GM19438 (cell line): ENCODE data around the gene EPB41.
"Not testable (repeated sequence)": the region's sequence is repeated elsewhere in the genome, so short reads cannot be mapped to it uniquely, and the experiment has no call there.

ENCODE experiments used
- ATAC-seq: cut with Tn5 transposase; IDR thresholded peaks from one replicate; pipeline ENCODE4 v1.9.1; 2021; ENCODE audit warnings: low read depth; ENCODE audit not compliant: unreplicated experiment

Gene EPB41

DNA sequence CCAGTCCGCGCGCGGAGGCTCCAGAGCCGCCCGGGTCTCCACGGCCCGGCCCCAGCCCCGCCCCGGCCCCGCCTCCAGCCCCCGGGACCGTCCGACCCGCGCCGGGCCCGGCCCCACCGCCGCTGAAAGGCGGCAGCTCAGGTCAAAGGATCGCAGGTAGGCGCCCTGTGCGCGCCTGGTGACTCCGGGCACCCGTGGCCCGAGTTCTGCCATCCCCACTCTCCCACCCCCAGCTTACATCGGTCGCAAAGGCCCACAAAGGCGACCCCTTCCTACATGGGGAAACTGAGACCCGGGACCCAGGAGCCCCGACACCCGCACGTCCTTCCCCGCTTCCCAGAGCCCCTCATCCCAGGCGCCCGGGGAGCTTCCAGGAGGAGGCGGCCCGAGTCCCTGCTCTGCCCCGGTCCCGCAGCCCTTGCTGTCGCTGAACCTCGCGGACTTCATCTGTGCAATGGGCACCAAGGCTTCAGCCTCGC is 209.6 kb downstream of the EPB41 start, which contains the start of gene TMEM200B:
TMEM200B (minus strand) TSS at position 17 of the 479 bp plus-strand sequence. CDS start 2,075 bp downstream, outside the sequence.
- no peak for ATAC-seq

DNA sequence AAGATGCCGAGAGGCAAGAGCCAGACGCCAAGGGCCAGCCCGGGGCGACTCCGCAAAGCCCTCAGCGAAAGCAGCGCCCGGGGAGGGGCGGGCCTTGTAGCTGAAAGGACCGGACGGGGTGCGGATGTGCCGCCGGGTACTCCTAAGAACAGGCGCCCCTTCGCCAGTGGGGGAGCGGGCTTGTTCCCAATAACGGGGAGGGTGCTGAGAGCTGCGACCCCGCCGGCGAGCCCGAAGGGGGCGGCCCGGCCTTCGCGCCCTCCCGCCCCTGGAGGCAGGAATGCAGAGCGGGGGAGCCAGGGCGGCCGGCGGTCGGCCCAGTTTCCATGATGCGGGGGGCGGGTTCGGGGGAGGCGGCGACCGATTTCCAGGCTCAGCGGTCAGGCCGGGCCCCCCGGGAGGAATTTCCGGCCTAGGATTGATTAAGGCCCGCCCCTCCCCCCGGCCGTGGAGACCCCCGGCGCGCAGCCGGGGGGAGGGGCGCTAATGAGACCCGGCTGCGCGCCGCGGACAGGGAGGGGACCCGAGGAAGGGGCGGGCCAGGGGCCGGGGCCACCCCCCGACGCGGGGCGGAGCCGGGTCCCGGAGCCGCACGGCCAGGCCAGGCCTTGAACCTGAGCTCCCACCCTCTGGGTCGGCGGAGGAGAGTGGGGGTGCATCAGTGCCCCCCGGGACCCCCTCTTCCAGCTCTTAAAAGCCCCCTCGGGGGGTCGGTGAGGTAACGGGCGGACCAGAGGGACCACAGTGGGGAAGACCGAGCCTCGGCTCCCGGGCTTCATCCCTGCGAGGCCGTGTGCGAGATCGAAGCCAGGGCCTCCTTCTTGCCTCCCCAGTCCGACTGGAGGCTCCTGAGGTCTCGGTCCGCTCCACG is 210.2 kb downstream of the EPB41 start:
- no peak for ATAC-seq

DNA sequence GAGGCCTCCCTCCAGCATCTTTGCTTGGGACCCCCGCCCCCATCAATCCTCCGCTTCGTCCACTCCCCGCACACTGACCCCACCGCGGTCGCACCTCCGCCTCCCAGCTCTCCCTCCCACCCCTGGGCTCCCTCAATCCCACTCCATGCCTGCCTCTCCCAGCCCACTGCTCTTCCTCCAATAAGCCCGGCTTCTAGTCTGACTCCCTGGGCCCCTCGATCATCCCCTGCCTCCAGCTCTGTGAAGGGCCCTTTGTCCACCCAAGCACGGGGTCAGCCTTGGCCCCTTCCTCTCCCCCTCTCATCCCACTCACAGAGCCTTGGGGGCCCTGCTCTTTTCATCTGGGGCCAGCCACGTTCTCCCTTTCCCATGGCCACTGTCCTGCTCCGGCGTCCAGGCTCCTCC is 210.9 kb downstream of the EPB41 start:
- ATAC-seq, result no peak

DNA sequence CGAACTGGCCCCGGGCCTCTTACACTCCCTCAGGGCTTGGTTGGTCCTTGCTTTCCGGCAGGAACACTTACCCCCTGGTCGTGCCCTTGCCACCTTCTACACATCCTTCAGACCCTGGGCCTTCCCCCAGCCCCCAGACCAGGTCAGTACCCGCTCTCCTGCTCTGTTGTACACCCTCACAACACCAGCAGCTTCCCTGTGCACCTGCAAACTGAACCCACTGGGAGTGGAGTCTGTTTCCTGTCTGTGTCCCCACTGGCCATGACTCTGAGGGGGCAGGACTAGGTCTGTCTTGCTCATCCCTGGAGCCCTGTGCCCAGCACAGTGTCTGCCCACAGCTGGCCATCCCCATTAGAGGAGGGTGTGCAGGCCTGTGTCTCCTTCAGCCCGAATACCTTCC is 211.4 kb downstream of the EPB41 start:
- ATAC-seq, result no peak

DNA sequence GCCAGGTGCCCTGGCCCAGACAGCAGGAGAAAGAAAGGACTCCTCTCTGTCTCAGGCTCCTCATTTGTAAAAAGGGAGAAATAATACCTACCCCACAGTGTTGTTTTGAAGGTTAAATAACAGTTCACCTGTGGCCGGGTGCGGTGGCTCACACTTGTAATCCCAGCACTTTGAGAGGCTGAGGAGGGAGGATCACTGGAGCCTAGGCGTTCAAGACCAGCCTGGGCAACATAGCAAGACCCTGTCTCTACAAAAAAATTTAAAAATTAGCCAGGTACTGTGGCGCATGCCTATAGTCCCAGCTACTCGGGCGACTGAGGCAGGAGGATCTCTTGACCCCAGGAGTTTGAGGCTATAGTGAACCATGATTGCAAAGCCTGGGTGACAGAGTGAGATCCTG is 211.8 kb downstream of the EPB41 start:
- ATAC-seq, result no peak

DNA sequence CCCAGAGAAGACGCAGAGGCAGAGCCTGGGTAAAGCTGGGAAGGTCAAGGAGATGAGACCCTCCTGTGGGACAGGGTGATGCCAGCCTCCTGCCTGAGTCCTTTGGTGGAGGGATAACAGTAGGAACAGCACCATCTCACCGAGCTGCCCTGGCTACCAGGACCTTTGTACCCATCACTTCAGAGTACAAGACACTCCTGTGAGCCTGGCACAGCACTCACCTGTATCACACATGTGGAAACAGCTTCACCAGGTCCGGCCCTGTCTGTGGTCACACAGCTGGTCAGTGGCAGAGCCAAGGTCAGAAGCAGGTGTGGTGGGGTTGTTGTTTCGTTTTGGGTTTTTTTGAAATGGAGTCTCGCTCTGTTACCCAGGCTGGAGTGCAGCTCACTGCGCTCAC is 214.4 kb downstream of the EPB41 start:
- no peak for ATAC-seq

DNA sequence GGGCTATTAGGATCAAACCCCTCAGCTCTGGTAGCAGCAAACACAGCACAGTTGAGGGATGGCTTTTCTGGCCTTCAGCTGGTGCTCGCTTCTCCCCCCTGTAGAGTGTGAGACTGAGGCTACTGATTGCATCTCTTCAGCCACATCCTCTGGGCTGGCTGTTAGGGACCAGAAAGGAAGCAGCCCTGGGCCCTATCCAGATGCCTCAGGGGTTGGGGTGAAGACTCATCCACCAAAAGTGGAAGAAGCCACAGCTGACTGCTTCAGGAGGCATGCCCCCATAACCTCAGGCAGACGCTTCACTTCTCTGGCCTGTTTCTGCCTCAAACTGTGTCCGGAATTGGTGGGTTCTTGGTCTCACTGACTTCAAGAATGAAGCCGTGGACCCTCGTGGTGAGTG is 215.5 kb downstream of the EPB41 start:
- ATAC-seq, result no peak

DNA sequence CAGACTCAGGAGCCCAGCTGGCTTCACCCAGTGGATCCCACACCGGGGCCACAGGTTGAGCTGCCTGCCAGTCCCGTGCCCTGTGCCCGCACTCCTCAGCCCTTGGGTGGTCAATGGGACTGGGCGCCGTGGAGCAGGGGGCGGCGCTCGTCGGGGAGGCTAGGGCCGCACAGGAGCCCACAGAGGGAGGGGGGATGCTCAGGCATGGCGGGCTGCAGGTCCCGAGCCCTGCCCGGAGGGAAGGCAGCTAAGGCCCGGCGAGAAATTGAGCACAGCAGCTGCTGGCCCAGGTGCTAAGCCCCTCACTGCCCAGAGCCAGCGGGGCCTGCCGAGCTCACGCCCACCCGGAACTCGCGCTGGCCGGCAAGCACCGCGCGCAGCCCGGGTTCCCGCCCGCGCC is 216.7 kb downstream of the EPB41 start:
- ATAC-seq, result not testable (repeated sequence)

DNA sequence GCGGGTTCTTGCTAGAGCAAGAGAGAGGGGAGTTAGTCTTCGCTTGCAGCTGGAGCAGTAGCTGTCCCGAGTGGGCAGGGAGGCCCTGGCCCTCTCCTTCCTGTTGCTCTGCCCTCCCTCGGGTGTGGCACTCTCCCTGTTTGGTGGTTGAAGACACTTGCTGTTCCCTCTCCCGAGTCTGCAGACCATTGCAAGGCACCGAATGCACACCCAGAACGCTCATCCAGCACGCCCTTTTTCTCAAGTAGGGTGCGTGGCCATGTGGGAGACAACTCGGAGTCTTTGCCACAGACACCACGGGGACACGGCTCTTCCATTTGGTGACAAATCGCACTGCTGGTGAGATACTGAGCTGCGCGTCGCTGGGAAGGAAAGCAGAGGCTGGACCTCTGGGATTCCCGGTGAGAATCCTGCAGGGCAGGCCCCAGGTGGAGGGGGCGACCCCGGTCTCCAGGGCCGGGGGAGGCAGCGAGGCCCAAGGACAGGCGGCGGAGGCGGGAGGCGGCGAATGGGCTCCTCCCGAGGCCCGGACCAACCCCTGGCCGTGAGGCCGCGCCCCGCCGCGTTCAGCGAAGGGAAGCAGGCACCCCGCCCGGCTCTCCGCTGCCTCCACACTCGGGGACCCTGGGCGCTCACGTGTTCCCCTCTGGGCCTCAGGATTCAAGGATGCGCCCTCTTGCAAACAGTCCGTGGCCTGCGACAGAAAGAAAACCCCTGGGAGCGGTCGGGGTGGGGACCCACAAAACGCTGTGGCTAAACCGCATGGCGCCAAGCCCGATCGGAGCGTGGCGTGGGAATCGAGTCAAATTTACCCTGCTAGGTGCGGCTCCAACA is 219.7 kb downstream of the EPB41 start:
- ATAC-seq, result no peak

DNA sequence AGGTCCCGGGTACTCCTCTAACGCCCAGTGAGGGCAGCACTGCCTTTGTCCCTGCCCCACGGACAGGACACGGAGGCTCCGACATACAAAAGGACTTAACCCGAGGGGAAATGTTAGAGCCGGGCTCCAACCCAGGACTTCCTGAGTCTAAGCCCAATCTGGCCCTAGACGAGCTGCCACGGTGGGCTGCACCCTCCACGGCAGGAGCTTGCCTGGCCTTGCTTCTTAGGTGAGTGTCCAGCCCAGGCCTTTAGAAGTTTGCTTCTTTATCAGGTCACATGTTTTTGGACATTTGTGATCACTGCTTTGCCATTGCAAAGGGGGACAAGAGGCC is 220.3 kb downstream of the EPB41 start:
- no peak for ATAC-seq

DNA sequence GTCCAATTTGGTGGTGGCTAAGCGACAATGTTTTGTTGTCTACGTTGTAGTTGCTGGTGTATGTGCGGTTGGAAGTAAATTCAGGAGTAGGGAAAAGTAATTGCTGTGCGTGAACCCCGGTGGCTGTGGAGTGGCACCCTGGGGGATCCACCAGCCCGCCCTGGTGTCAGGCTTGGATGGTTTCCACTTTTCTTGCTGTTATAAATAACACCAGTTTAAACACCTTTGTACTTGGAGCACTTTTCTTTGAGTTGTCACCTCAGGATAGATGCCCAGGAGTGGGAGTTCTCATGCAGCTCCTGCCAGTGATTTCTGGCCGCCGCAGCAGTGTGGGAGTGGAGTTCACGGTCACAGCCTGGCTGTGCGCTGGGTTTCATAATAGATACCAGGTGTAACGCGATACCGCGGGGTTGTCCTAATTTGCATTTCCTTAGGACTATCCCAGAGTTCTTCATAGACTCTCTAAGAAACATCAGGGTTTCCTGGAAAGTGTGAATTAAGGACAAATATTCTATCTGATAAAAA is 222.1 kb downstream of the EPB41 start:
- no peak for ATAC-seq

DNA sequence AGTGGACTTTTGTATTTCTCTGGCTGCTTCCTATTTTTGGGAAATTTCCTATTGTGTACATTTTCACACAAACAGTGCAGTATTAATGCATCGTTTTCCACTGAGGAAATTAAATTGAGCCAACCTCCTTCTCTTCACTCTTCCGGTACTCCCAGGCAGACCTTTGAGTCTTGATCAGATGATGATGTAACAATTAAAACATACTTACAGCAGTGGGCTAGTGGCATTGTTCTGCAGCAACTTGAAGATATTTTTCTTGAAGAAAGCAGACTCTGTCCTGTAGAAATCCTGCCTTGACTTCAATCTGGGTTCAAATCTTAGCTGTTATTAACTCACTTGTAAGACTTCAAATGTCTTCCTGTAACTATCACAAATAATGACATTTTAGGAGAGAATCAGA is 228.3 kb downstream of the EPB41 start:
- no peak for ATAC-seq

DNA sequence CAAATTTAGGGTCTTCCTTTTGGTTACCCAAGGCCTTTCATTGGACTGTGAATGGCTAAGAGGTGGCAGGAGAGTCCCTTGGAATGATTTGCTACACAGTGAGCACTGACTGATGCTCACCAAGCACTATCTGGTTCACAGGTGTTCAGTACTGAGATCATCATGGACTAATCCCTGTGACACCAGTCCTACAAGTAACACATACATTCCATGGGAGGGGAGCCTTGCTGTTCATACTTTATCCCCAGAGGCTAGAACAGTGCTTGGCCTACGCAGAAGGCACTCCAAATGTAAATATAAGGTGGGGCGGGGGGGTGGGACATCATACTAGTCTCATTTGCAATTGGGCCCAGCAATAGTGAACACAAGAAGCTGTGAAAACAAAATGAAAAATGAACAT is 229.8 kb downstream of the EPB41 start:
- ATAC-seq, result no peak

DNA sequence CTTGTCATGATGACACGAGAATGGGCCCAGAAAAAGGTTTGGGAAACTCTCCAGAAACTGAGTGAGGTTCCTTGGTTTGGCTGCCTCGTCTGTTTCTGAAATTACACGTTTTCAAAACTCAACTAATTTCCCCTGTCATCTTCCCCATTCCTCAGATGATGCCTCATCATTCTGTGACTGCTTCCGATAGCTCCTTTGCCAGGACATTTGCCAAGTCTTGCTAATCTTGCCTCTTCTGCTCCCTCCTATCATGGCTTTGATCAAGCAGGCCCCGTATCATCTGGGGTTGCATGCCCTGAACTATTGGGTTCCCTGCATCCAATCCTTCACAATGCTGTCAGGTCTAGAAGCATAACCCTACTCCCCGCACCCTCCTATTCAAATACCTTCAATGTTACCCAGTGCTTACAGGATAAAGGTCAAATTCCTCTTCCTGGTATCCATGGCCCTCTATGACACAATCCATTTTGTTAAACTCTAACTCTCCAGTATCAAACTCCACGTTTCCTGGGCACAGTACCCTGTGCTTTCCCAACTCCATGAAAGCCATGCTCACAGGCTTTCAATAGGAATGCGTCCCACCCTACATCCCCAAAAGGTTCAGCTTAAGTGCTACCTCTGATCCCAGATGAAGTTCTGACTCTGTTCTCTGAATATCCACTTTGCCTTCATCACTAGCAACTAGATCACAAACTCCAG is 231.5 kb downstream of the EPB41 start:
- no peak for ATAC-seq

DNA sequence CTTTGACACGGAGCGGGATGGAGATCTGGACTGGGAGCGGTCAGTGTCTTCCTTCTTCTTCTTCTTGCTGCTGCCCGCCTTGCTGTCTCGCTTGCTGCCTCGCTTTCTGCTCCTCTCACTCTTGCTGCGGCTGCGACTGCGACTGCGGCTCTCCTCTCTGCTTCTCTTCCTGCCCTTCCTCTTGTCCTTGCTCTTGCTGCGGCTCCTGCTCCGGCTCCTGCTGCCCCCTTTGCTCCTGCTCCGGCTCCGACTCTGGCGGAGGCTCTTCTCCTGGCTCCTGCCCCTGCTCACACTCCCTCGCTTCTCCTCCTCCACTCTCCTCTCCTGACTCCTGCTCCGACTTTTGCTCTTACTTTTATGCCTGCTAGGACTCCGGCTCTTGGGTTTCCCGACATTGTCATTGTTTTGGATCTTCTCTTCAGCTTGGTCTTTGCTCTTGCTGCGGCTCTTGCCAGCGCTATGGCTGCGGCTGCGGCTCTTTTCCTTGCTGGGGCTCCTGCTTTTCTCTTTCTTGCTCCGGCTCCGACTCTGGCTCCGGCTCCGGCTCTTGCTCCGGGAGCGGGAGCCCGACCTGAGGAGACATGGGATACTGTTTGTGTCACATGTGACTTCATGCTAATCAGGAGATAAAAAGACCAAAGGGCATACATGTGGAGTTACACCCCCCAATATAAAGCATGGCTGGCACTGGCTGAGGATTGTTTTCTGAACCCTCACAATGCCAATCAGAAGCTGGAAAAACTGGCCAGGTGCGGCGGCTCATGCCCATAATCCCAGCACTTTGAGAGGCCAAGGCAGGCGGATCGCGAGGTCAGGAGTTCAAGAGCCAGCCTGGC is 234.5 kb downstream of the EPB41 start:
- no peak for ATAC-seq

DNA sequence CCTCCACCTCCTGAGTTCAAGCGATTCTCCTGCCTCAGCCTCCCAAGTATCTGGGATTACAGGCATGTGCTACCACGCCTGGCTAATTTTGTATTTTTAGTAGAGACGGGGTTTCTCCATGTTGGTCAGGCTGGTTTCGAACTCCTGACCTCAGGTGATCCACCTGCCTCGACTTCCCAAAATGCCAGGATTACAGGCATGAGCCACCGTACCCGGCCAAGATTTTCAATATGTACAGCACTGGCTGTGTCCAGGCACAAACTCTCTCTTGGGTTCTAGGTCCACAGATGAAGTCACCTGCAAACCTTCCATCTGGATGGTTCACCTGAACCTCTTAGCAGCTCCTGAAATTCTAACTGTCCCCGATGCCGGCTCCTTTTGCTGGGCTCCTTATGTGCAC is 236.0 kb downstream of the EPB41 start:
- not testable (repeated sequence) for ATAC-seq

DNA sequence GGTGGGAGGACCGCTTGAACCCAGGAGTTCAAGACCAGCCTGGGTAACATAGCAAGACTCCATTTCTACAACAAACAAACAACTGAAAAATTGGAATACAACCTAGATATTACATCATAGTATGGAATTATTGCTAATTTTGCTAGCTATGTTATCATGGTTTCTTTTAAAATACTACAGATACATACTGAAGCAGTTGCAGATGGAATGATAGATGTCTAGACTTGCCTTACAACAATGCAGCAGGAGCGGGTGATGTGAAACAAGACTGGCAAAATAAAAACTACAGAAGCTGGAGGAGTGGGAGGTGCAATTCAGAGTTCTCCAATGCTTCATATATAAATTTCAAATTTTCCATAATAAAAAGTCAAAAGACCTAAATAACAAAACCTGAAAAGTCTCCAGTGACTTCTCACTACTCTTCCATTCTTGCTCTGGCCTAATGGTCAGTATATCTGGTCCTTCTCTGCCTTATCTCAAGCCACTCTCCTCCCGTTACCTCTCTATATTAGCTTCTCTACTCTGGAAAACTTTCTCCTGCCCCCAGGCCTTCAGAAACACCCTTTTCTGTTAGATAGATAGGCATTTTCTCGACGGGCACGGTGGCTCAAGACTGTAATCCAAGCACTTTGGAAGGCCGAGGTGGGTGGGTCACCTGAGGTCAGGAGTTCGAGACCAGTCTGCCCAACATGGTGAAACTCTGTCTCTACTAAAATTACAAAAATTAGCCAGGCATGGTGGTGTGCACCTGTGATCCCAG is 237.9 kb downstream of the EPB41 start:
- ATAC-seq, result no peak

DNA sequence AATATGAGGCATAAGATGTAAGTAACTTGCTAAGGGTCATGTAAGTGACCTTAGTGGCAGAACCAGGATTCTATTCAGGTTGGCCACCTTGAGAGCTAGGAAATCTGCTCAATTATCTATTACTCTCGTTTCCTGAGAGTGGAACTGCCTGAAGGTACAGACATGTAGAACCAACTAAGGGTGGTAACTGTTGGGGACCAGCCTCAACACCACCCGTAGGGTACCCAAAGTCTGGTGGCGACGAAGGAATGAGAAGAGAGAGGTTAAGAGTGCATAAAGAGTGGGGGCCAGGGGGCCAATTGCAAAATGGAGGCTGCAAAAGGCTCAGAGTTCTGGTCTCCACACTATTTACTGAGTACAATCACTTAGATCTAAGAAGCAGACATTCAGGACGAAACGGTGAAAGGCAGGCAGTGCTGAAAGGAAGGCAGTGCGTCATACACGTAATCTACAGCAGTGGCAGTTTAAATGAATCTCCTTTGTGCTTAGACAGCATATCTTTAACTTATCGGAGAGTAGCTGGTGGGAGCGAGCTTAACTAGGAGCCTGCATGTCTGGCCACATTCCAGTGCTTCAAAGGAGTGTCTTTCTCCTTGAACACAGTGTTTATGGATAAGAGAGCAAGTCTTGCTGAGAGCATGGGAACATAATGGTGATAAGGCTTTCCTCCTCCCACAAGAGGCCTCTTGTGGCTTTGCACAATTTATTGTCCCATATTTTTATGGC is 242.3 kb downstream of the EPB41 start:
- no peak for ATAC-seq

DNA sequence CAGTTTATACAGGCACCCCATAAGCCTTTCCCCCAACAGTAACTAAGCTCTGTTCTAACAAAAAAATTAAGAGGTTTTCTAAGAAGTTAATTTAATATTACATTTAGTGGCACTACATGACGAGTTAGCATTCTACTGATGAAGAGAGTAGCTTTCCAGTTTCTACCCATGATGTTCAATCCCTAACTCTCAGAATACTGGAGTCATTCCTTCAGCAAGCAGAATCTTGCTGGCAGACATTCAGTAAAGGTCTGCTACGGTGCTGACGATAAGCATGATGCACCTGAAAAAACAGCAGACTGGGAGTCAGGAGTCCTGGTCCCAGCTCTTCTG is 242.9 kb downstream of the EPB41 start:
- ATAC-seq, result no peak
